Left ventricle myocardium inferior (tissue), 1 donor: Measurements from ENCODE around the gene RGL2. TPM values are rescaled to one million over a fixed set of nuclear protein-coding genes. Genes with fewer than 3 reads are reported as not detected.

Source experiments
- DNase-seq: peaks from one replicate; pipeline ENCODE4 v3.0.0-alpha.2; 2020
- H3K27ac ChIP-seq: fragments of 200-600 bp; replicated peaks from 2 replicates; pipeline ENCODE4 v1.8.0; 2021
- H3K27me3 ChIP-seq: fragments of 200-600 bp; 2 replicates; pipeline ENCODE4 v1.8.0; 2021; ENCODE audit warnings: low read depth
- H3K36me3 ChIP-seq: fragments of 200-600 bp; 2 replicates; pipeline ENCODE4 v1.8.0; 2021
- H3K4me1 ChIP-seq: fragments of 200-600 bp; 2 replicates; pipeline ENCODE4 v1.8.0; 2021
- H3K4me3 ChIP-seq: fragments of 200-600 bp; 2 replicates; pipeline ENCODE4 v1.8.0; 2021; ENCODE audit warnings: mild to moderate bottlenecking, moderate library complexity
- H3K9me3 ChIP-seq: fragments of 200-600 bp; replicated peaks from 2 replicates; pipeline ENCODE4 v1.8.0; 2021
- intact Hi-C: fragments of 100-400 bp; cut with micrococcal nuclease; formaldehyde crosslinking; loops from one replicate; pipeline ENCODE4 v1.11.0; 2022
- total RNA-seq: library from RNA; stranded (reverse); fragmentation: NEBNext Ultra II Directional; extraction: Animal tissue kit (Norgen Biotek cat#: 25700); gene quantifications from one replicate; pipeline ENCODE4 v1.2.1, GENCODE V29; 2021
- TF ChIP-seq, protein P1 (sequence below): fragments of 200-600 bp; IDR thresholded peaks from 2 replicates; pipeline ENCODE4 v1.8.0; 2021; ENCODE audit warnings: antibody characterized with exemption, mild to moderate bottlenecking, borderline replicate concordance
- donor health status: DM: no; HTN: yes; CAD: no; lungs with severe emphysema.

RGL2 gene
- total RNA-seq, 1 donor from 2014 or later, result 59.4 TPM

DNA sequence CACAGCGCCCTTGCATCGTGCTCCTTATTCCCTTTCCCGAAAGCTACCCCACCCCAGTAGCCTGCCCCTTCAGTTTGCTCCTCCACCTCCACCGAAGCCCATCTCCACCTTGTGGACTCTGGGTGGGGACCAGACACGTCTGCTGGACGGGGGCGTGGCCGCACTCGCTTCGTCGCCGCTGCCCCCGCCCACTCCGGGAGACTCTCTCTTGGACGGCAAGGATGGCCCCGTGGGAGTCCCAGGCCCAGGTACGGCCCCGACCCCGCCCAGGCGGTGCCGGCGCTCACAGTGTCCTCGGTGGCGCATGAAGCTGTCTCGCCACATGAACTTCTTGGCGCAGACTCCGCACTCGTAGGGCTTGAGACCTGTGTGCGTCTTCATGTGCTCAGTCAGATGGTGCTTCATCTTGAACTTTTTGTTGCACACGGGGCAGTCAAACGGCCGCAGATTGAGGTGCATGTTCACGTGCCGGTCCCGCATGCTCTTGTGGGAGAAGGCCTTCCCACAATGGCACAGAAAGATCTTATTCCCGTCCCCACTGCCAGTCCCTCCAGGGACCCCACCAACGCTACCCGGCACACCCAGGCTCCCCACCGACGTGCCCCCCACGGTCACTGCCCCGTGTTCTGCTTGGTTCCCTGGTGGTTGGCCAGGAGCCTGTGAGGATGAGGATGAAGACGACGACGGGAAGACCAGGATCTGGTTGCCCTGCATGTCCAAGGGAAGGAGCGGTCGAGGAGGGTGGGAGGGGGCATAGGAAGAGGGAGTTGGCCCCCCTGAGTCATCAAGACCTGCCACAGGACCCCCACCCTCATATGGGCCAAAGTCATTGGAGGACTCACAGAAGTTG, 16.4 kb upstream of the RGL2 start:
- peaks cover 95% of the 10 kb centered on the region for H3K4me1 ChIP-seq
- TF ChIP-seq, protein P1, sequence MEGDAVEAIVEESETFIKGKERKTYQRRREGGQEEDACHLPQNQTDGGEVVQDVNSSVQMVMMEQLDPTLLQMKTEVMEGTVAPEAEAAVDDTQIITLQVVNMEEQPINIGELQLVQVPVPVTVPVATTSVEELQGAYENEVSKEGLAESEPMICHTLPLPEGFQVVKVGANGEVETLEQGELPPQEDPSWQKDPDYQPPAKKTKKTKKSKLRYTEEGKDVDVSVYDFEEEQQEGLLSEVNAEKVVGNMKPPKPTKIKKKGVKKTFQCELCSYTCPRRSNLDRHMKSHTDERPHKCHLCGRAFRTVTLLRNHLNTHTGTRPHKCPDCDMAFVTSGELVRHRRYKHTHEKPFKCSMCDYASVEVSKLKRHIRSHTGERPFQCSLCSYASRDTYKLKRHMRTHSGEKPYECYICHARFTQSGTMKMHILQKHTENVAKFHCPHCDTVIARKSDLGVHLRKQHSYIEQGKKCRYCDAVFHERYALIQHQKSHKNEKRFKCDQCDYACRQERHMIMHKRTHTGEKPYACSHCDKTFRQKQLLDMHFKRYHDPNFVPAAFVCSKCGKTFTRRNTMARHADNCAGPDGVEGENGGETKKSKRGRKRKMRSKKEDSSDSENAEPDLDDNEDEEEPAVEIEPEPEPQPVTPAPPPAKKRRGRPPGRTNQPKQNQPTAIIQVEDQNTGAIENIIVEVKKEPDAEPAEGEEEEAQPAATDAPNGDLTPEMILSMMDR, result no peak
- intact Hi-C loops, result no loop called here
- peak; percentile 54 for DNase-seq
- H3K9me3 ChIP-seq, result no peaks in the 10 kb centered on the region
- peak overlapping the region; percentile 88 for H3K4me3 ChIP-seq
- H3K27me3 ChIP-seq, result no peaks in the 10 kb centered on the region
- peak overlapping the region; percentile 96 for H3K27ac ChIP-seq
- peaks cover 26% of the 10 kb centered on the region for H3K36me3 ChIP-seq

DNA sequence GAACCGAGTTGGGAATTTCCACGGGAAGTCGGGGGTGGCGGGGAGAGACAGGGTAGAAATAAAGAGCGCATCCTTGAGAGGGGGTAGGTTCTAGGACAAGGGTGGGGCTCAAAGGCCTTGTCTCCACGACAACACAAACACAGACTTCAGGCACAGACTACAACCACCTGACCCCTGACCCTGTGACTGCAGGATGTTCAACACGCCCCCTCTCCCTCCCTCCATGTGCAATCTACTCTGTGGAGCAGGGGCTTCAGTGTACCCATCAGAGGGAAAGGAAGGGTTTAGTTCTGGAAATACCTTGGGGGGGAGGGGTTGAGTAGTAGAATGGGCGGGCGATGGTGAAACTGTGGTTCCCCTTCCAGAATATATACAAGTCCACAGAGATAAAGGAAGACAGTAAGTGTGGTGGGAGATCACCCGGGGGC, 15.8 kb upstream of the RGL2 start:
- H3K4me1 ChIP-seq, result peaks cover 88% of the 10 kb centered on the region
- peaks cover 20% of the 10 kb centered on the region for H3K36me3 ChIP-seq
- intact Hi-C loops, result no loop called here
- no peaks in the 10 kb centered on the region for H3K27me3 ChIP-seq
- TF ChIP-seq, protein P1, result no peak
- H3K9me3 ChIP-seq, result no peaks in the 10 kb centered on the region
- peak; percentile 60 for DNase-seq
- peak overlapping the region; percentile 88 for H3K4me3 ChIP-seq
- peak overlapping the region; percentile 96 for H3K27ac ChIP-seq

DNA sequence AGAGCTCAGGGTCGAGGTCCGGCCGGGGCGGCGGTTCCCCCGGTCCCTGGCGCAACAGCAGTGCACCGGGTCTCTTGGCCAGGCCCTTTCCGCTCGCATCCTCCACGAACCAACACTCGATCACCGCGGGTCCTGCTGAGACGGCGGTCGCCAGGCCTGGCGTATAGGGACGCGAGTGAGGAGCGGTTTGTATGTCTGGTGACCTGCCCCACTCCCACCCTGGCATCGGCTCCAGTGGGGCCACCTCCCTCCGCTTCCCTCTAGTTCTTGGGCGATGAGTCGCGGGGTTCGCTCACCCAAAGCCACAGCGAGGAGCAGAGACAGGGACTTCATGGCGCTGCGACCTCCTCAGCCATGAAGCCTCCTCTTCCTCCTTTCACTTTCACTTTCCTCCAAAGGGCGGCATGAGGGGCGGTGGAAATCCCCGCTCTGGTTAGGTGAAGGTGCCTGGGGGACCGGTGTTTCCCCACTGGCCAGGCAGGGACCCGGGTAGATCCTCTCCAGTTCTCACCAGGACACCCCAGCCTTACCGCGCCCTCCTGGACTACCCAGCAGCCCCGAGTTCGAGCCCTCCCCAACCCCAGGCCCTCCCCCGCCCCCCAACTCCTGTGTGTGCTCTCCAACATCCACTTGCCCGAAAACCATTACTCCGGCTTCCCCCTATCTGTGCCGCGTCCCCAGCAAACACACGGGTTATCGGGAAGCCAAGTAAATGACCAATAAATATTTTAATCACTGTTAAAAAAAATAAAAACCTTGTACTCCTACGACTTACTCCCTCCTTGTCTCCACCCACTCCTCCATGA, 15.2 kb upstream of the RGL2 start, which contains the start of gene TAPBP:
Gene TAPBP (minus strand): TSS at position 370 of the 806 bp plus-strand sequence. CDS start 37 bp downstream, at position 333.
- TF ChIP-seq, protein P1, result no peak
- no peaks in the 10 kb centered on the region for H3K9me3 ChIP-seq
- no peaks in the 10 kb centered on the region for H3K27me3 ChIP-seq
- peak within 1 kb of the TSS; percentile 88 for H3K4me3 ChIP-seq
- H3K36me3 ChIP-seq, result peaks cover 14% of the 10 kb centered on the region
- intact Hi-C loops, result no loop called here
- peak within 1 kb of the TSS; percentile 96 for H3K27ac ChIP-seq
- peaks cover 82% of the 10 kb centered on the region for H3K4me1 ChIP-seq
- peak; percentile 56 for DNase-seq

DNA sequence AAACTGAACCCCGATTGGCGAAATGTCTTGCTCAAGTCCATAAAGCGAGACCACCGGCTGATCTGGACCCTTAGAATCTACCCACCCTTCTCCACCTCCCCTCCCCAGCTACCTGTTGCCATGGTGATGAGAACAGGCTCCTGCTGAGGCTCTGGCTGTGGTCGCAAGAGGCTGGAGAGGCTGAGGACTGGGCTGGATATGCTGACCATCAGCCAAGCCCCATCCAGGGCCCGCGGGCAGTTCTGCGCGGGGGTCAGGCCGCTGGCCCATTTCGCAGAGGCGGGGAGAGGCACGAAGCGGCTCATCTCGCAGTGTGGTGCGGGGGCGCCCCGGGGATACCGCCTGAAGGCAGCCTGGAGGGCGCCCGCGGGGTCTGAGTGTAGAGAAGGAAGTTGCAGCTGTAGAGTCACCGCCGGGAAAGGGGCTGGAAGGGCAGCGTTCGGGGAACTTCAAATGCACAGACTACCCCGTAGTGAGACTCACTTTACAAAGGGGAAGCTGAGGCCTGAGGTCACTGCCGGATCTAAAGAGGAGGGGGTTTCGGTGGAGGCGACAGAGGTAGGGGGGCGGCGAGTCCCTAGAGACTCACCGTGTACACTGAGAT, 14.5 kb upstream of the RGL2 start:
- Histone ChIP-seq H3K27ac (peak overlapping the region; percentile 96), H3K36me3 (peaks cover 10% of the 10 kb centered on the region), H3K27me3 (no peaks in the 10 kb centered on the region), H3K9me3 (no peaks in the 10 kb centered on the region), H3K4me1 (peaks cover 75% of the 10 kb centered on the region), H3K4me3 (peak overlapping the region; percentile 88)
- TF ChIP-seq, protein P1, result no peak
- DNase-seq, result peak; percentile 62
- intact Hi-C loops, result no loop called here
